ENCODE results near the gene C1orf210.

C1orf210 gene

GRCh38 chr1:43292216-43292615 is 6.8 kb upstream of the C1orf210 start:
- Histone ChIP-seq H4K20me1 (ENCODE audit: control insufficient read depth, insufficient read depth, low read depth, low read length) (no peaks in the 10 kb centered on the region), H3K36me3 (ENCODE audit: control insufficient read depth, low read length) (no peaks in the 10 kb centered on the region), H3K9me3 (ENCODE audit: control insufficient read depth, insufficient read depth, low read length) (no peaks in the 10 kb centered on the region), H3K79me2 (ENCODE audit: control insufficient read depth, low read length) (no peaks in the 10 kb centered on the region), H3K4me3 (ENCODE audit: low read length) (no peak overlapping the region), H3F3A (ENCODE audit: control insufficient read depth, insufficient read depth) (no peaks in the 10 kb centered on the region), H3K9me2 (replicated peaks; ENCODE audit: control insufficient read depth, low read length) (no peaks in the 10 kb centered on the region), H3K4me2 (ENCODE audit: low read length) (no peak overlapping the region), H3K27me3 (ENCODE audit: control insufficient read depth, low read length) (peaks cover 4% of the 10 kb centered on the region; the same call in 1 of the 2 replicates), H3K4me1 (ENCODE audit: control insufficient read depth, low read length) (no peaks in the 10 kb centered on the region), H3K27ac (ENCODE audit: low read depth, low read length) (no peak overlapping the region)
- TF ChIP-seq EZH2phosphoT487 (IDR thresholded peaks at IDR 0.05; ENCODE audit: borderline replicate concordance, low read length) (no peak), CTCF (IDR thresholded peaks at IDR 0.05; ENCODE audit: low read depth, low read length, poor library complexity, severe bottlenecking) (no peak)

GRCh38 chr1:43288785-43289706 is 3.7 kb upstream of the C1orf210 start:
- H3K27ac ChIP-seq (ENCODE audit: low read depth, low read length) = no peak overlapping the region
- no peak overlapping the region for H3K4me3 ChIP-seq (ENCODE audit: low read length)
- H3K27me3 ChIP-seq (ENCODE audit: control insufficient read depth, low read length) = peaks cover 4% of the 10 kb centered on the region; the same call in 1 of the 2 replicates
- H3K9me3 ChIP-seq (ENCODE audit: control insufficient read depth, insufficient read depth, low read length) = no peaks in the 10 kb centered on the region
- H3K36me3 ChIP-seq (ENCODE audit: control insufficient read depth, low read length) = no peaks in the 10 kb centered on the region
- H3K9me2 ChIP-seq (replicated peaks; ENCODE audit: control insufficient read depth, low read length) = no peaks in the 10 kb centered on the region
- H4K20me1 ChIP-seq (ENCODE audit: control insufficient read depth, insufficient read depth, low read depth, low read length) = no peaks in the 10 kb centered on the region
- no peaks in the 10 kb centered on the region for H3K4me1 ChIP-seq (ENCODE audit: control insufficient read depth, low read length)
- no peak overlapping the region for H3K4me2 ChIP-seq (ENCODE audit: low read length)
- no peaks in the 10 kb centered on the region for H3F3A ChIP-seq (ENCODE audit: control insufficient read depth, insufficient read depth)
- no peaks in the 10 kb centered on the region for H3K79me2 ChIP-seq (ENCODE audit: control insufficient read depth, low read length)
- no peak for TF ChIP-seq CTCF (IDR thresholded peaks at IDR 0.05; ENCODE audit: low read depth, low read length, poor library complexity, severe bottlenecking)
- no peak for TF ChIP-seq EZH2phosphoT487 (IDR thresholded peaks at IDR 0.05; ENCODE audit: borderline replicate concordance, low read length)

- Histone ChIP-seq H4K20me1 (ENCODE audit: control insufficient read depth, insufficient read depth, low read depth, low read length) (no peaks in the 10 kb centered on the region), H3F3A (ENCODE audit: control insufficient read depth, insufficient read depth) (no peaks in the 10 kb centered on the region), H3K79me2 (ENCODE audit: control insufficient read depth, low read length) (no peaks in the 10 kb centered on the region), H3K9me3 (ENCODE audit: control insufficient read depth, insufficient read depth, low read length) (no peaks in the 10 kb centered on the region), H3K4me3 (ENCODE audit: low read length) (no peak overlapping the region), H3K27me3 (ENCODE audit: control insufficient read depth, low read length) (peaks cover 4% of the 10 kb centered on the region; the same call in 1 of the 2 replicates), H3K4me1 (ENCODE audit: control insufficient read depth, low read length) (no peaks in the 10 kb centered on the region), H3K36me3 (ENCODE audit: control insufficient read depth, low read length) (no peaks in the 10 kb centered on the region), H3K27ac (ENCODE audit: low read depth, low read length) (no peak overlapping the region), H3K4me2 (ENCODE audit: low read length) (no peak overlapping the region), H3K9me2 (replicated peaks; ENCODE audit: control insufficient read depth, low read length) (no peaks in the 10 kb centered on the region)
- TF ChIP-seq CTCF (IDR thresholded peaks at IDR 0.05; ENCODE audit: low read depth, low read length, poor library complexity, severe bottlenecking) = no peak
- no peak for TF ChIP-seq EZH2phosphoT487 (IDR thresholded peaks at IDR 0.05; ENCODE audit: borderline replicate concordance, low read length)
Observed at GRCh38 chr1:43288058-43288784, 2.8 kb upstream of the C1orf210 start.

Data from DOHH2 (cell line).